GM21529 (cell line): Measurements from ENCODE around the gene ASF1B.
A peak's percentile ranks its signal among the peaks of the same experiment; 100 is the strongest.
"Not testable (repeated sequence)": the region's sequence is repeated elsewhere in the genome, so short reads cannot be mapped to it uniquely, and the experiment has no call there.

Experiments used
- ATAC-seq: cut with Tn5 transposase; IDR thresholded peaks from one replicate; pipeline ENCODE4 v1.9.1; 2021; ENCODE audit not compliant: unreplicated experiment

ASF1B gene

DNA sequence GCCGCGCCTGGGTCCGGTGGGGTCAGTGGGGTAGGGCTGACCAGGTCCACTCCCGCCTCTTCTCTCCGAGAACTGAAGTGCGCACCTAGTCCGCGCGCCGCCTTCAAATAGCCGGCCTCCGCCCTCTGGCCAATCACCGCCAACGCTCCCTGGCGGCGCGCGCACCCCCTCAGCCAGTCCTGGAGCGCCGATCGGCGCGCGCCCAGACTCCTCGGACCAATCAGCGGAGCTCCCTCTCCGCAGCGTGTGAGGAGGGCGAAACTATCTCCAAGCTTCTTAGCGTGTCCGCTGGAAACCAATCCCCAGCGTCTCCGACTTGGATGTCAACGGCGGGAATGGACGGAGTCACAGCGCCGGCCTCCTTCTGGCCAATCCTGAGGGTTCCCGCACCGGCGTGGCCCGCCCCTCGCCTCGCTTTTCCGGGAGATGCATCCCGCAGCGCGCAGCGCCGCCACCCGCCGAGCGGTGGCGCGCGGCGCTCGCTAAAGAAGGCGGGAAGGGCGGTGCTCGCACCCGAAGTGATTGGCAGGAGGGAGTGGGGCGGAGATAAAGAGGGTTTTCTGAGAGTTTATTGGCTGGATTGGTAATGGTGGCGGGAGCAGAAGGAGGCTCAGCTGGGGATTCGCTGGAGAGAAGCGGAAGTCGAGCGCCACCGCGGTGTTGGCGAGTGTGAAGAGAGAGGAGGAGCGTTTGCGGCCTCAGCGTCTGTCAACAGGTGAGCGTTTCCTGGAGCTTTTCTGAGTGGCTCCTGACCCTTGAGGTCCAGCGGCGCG lies at the start of gene ASF1B:
TSS of gene ASF1B (minus strand) at position 81 of the 773 bp plus-strand sequence. CDS start 133 bp downstream, outside the sequence.
- ATAC-seq: peak; percentile 77

DNA sequence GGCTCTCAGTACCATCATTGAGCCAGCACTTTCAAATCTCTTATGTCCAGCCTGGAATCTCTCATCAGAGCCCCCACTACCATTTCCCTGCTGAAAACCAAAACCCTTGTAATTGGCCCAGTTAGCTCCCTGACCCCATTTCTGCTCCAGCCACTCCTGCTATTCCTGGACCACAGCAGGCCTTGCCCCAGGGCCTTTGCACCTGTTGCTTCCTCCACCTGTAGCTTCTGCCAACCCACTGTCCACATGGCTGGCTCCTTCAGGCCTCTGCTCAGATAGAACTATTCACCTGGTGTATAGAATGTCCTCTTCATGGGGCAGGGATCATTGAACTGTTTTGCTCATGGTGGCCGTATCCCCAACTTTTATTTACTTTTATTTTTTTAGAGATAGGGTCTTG lies 49.3 kb upstream of the ASF1B start:
- ATAC-seq: not testable (repeated sequence)

DNA sequence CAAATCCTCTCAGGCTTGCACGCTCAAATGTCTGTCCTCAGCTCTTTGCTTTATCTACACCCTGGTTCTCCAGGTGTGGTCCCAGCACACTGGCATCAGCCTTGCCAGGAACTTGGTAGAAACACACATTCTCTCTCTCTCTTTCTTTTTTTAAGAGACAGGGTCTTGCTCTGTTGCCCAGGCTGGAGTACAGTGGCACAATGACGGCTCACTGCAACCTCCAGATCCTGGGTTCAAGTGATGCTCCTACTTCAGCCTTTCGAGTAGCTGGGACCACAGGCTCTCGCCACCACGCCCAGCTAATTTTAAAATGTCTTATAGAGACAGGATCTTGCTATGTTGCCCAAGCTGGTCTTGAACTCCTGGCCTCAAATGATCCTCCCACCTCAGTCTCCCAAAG lies 48.8 kb upstream of the ASF1B start:
- ATAC-seq: no peak

DNA sequence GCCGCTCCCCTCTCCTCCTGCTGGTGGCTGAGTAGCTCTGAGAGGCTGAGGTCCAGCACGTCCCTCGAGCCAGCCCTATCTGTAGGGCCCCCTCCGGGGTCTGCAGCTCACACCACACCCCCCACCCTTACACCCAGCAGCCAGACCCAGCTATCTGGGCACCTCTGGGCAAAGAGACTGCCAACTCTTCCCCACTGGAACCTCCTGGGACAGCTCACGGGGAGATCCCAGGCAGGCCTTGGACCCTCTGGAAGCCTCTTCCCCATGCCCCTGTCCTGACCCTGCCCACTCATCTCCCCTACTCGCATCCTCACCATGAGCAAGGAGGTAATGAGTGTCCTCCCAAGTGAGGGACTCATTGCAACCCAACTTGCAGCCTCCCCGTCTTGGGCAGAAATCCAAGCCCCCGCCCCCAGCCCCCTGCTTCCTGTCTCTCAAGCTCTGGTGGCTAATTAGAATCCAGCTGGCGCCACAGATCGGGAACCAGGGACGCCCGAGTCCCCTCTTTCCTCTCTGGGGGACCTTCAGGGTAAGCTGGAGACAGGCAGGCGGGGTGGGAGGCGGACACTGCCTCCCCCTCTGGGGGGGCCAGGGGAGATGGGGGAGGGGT lies 47.5 kb upstream of the ASF1B start:
- ATAC-seq: no peak

DNA sequence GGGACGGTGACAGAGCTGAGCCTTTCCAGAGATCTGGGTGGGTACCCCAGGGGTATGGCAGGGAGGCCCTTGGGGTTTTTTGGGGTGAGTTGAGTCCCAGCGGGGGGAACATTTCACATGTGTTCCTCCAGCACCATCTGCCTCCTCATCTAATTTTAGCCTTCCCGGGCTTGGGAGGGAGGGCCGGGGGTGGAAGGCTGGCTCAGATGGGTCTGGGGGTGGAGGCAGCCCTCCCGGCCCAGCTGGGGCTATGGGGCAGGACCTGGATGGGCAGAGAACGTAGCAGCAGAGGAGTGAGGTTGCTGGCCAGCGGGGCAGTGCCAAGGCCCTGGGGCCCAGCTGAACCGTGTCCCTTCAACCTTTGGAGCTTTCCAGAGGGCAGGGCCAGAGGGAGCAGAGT lies 46.1 kb upstream of the ASF1B start:
- no peak for ATAC-seq

DNA sequence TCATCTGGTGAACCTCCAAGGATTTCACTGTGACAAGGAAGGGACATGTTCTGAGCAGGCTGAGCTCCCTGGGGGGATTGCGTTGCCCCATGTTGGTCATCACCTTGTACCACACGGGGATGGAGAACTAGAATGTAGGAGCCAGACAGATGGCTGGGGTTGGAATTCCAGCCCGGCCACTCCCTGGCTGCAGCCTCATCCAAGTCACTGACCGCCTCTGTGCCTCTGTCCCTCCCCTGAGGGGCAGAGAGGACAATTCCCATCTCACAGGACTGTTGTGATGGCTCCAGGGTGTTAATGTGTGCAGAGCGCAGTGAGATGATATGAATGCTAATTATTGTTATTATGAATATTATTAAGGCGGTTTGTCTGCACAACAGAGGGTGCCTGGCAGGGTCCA lies 45.5 kb upstream of the ASF1B start:
- ATAC-seq: no peak

DNA sequence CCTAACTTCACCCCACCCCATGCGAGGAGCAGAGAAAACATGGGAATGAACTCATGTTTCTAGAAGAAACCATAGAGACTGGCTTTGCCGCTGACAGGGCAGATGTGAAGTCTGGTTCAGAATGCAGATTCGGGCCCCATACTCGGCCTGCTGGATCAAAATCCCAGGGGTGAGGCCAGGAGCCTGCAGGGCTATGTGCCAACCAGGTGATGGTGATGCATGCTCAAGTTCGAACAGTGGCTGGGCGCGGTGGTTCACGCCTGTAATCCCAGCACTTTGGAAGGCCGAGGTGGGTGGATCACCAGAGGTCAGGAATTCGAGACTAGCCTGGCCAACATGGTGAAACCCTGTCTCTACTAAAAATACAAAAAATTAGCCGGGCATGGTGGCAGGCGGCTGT lies 44.8 kb upstream of the ASF1B start:
- not testable (repeated sequence) for ATAC-seq

DNA sequence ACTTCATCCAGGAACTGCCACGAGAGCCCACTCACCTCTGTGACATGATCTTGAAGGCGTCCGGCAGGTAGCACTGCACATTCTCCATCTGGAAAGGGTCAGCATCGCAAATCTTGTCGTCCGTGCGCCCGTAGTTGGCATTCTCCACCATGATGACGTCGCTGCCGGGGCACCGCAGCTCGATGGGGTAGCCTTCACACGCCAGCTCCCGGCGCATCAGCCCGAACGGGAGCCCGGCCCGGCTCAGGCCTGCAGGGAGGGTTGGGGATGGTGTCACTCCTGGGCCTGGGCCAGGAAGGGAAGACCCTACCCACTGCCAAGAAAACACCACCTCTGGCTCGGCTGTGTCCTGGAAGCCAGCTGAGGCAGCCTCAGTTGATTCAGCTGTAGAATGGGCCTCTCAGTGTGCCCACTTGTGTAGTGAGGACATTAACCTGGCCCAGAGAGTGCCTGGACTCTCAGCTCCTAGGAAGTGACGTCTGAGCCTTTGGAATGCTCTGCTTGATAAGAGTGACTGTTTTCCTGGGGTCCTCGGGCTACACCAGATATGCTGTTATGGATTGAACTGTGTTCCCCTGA lies 41.2 kb upstream of the ASF1B start:
- ATAC-seq: no peak

DNA sequence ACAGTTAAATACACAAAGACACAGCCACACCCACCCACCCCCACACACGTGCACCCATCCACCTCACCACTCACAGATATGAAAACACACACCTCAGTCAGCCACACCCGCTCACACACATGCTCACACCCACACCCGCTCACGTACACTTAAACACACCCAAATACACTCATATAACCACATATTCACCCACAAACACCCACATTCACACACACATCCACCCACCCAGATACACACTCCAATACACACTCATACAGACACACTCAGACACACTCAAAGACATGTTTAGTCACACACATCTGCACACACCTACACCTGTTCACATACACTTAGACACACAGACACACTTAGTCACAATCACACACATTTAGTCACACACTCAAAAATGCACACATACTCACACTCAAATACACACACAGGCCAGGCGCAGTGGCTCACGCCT lies 39.0 kb upstream of the ASF1B start:
- ATAC-seq: no peak

DNA sequence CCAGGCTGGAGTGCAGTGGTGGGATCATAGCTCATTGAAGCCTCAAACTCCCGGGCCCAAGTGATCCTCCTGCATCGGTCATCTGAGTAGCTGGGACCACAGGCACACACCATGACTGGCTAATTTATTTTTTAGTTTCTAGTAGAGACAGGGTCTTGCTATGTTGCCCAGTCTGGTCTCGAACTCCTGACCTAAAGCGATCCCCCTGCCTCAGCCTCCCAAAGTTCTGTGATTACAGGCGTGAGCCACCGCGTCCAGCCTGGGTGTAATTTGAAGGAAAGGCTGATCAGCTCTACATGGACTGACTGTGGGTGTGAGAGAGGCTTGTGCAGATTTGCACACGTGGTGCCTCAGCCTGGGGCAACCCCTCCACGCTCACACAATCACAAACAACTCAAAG lies 38.5 kb upstream of the ASF1B start:
- ATAC-seq: no peak

DNA sequence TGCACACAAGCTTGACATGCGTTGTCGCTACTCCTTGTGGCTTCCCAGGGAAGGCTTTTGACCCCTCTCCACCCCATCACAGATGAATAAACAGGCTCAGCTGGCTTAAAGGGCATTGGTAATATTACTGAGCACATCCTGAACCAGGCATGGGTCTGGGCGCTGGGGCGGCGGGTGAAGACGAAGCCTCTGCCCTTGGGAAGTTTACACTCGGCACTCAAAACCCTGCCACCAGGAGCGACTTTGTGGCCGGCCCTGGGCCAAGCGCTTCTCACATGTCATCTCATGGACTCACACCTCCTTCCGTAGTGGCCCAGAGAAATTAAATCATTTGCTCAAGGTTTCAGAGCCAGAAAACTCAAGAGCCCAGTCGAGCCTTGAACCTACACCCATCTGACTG lies 32.6 kb upstream of the ASF1B start:
- ATAC-seq: no peak

DNA sequence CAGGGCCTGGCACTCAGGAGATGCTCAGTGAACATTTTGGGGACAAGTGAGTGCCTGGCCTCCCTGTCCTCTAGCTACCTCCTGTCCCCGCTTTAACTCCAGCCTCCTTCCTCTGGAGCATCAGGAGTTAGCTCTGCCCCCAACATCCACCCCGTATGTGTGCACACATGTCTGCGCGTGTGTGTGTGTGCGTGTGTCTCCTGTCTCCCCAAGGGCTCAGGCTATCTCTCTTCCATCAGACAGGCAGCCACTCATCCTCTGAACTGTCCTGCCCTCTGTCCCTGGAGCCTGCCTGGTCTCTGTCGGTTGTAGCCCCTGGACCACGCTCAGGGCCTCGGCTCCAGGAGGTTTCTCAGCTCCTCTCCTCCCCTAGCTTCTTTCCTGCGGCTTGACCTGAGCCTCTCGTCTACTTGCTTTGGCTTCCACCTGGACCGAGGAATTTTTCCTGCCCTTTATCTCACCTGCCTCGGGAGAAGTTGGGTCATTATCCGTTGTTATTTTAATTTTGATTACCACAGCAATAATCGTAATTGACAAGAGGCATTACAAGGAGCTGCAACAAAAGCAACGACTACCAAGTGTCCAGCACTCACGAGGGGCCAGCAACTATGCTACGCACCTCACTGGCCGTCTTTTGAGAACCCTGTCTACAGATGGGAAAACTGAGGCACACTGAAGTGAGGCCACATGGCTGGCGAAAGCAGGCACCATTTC lies 32.0 kb upstream of the ASF1B start:
- no peak for ATAC-seq

DNA sequence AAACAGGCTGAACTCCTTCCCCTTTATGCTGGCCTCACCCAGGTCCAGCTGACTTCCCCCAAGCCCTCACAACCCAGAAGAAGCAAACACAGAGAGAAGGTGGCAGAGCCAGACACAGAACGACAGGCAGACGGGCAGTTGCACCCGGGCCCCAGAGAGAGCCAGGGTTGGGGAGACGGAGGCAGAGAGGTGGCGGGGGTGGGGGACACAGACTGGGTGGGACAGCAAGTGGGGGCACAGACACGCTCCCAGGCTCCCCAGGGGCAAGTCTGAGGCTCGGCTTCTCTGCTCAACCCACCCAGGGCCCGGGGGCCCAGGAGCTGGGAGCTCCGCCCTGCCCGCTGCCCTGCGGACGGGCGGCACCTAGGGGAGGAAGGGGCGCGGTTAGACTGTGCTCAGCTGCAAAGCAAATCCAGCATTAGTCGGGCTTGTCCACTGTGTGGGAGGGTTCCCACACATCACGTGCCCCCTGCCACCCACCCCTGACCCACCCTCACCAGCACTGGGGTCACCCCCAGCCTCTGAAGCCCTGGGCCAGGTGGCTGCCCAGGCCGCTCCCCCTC lies 31.3 kb upstream of the ASF1B start:
- no peak for ATAC-seq

DNA sequence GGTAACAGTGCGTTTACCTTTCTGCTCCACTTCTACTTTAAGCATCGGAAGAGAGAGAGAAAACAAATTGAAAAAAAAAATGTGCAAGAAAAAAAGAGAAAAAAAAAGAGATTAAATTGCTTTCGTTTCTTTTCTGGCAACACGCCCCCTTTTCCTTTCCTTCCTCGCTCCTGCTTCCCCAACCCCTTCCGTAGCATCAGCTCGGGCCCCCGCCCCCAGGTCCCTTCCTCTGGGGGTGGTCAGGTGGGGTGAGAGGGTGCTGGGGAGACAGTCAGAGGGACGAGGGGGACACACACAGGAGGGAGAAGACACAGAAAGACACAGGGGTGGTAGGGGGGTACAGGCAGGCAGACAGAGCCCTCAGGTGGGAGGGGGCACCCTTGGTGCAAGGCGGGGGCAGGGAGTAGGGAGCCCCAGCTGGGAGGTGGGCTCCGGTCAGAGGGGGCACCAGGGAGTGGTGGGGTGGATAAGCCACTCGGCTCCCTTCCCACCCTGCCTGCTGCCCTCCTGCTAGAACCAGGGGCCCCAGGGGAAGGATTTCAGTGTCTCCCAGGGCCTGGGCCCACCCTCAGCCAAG lies 30.7 kb upstream of the ASF1B start:
- no peak for ATAC-seq

DNA sequence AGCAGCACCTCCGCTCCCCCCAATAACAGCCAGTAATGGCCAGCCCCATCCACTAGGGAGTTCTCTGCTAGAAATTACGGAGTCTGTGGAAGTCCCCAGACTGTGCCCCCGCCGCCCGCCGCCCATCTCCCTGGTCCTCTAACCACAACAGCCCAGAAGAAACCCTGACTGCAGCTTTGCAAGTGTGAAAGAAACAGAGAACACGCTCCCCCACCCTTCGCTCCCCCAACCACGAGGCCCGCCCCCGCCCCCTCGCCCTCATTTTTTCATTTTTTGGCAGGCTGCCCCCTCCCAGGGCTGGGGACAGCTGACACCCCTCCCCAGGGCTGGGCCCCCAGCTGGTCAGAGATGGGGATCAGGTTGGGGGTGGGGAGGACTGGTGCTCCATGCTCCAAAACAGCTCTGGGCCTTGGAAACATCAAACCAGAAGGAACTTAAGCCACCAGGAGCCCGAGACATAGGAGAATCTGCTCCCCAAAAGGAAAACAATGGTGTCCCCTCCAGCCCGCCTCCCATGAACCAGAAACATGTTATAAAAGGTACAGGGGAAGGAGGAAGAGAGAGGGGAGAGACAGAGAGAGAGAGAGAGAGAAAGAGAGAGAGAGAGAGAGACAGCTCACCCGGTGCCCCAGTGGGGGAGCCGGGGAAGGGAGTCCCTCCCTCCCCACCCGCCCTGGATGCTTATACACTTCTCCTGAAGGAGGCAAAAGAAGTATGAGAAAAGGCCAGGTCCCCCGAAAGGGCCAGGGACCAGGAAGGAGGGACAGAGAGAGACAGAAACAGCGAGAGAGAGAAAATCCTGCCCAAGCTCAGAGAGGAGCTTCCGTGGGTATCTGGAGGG lies 29.8 kb upstream of the ASF1B start:
- no peak for ATAC-seq

DNA sequence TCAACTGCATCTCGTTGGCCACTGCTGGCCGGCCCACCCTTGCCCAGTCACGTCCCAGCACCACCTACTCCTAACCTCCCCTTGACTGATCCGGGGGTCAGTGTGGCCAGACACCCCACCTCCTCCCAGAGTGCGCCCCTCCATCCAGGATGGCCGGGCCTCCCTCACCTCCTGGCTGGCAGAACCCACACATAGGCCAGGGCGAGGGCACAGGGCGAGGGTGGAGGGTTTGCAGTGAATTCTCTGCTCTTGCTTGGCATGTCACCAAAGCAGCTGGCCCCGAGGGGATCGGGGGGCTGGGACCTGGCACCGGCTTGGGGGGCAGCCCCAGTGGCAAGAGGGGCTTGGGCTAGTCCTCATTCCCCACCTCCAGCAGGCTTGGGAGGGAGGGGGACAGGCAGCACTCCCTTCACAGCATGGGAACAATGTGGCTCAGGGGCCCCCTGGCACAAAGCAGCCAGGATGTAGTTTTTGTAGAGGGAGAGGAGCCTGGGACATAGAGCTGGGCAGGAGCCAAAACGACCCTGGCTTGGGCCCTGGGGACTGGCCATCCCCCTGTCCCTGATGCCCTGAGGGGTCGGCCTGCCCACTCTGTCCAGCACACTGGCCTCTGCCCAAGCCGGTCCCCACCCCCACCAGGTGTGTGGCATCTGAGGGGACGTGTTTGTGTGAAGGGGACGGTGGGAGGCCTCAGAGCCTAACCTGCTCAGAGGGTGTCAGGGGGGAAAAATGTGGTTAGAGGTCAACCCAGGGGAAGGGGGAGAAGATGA lies 28.5 kb upstream of the ASF1B start:
- no peak for ATAC-seq

DNA sequence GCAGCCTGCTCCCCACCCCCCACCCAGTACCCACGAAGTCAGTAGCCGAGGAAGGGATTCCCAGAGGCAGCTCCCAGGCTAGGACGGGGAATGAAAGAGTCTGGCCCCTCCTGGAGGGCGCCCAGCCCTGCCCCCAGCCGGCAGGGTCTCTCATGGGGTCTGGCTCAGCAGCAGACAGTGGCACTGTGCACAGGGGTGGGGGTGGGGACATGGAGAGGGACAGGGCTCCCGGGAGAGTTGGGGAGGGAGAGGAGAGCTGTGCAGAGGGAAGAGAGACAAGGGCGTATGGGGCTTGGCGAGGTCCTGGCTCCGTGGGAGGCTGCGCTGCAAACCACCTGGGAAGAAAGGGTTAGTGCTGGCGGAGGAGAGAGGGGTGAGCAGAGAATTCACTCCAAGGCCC lies 27.7 kb upstream of the ASF1B start:
- ATAC-seq: no peak

DNA sequence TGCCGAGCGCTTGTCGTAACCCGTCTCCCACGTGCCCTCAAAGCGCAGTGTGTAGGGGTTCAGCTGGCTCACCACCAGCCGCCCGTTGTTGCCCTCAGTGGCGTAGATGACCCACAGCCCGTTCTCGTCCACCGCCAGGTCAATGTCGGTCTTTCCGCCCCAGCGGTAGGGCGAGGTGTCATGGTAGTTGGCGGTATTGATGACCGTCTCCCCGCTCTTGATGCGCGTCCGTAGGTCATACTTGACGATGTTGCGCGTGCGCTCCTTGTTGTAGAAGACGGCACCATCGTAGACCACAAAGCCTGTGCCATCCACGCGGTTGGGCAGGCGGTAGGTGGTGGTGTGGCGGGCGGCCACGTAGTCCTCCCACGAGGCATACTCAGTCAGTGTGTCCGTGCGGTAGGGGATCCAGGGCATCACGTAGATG lies 26.5 kb upstream of the ASF1B start:
- ATAC-seq: no peak

DNA sequence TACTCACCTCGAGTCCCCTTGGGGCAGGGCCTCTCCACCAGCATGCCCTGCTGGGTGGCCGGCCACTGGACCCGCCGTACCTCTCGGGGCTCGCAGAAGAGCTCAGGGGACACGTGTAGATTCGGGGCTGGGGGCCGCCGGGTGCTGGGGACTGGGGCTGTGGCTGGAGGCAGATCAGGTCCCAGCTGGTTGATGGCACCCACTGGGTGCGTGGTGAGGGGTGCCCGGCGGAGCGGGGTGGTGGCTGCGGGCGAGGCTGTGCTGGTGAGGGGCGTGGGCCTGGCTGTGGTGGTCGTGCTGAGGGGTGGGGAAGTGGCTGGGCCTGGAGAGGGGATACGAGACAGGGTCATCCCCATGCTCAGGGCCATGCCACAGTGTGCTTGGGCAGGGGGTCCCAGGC lies 24.9 kb upstream of the ASF1B start:
- no peak for ATAC-seq
